Fibroblast of villous mesenchyme (primary cell): Measurements from ENCODE around the gene POLR3G. TPM values are rescaled to one million over a fixed set of nuclear protein-coding genes. Genes with fewer than 3 reads are reported as not detected.

ENCODE experiments used
- DNase-seq: peaks from one replicate; pipeline ENCODE4 v3.0.0-alpha.2; 2010; ENCODE audit warnings: low read depth
- H3K4me3 ChIP-seq: 2 replicates; pipeline ENCODE4 v1.5.1; 2011; ENCODE audit warnings: low read depth, mild to moderate bottlenecking, low read length
- CTCF ChIP-seq: IDR thresholded peaks from 2 replicates; pipeline ENCODE4 v1.5.1; 2012; ENCODE audit warnings: low read depth, mild to moderate bottlenecking, low read length; ENCODE audit not compliant: insufficient read depth
- total RNA-seq: library from RNA; depleted of rRNA; stranded (reverse); fragments of >200 nt; gene quantifications from 2 replicates; pipeline ENCODE4 v1.2.3, GENCODE V29; 2012

The POLR3G gene
- total RNA-seq, 1 donor, result 5.2 TPM

- DNase-seq, result no peak
- H3K4me3 ChIP-seq, result no peak overlapping the region
Observed at GRCh38 chr5:90477621-90478215, 3.1 kb downstream of the POLR3G start.

GRCh38 chr5:90479611-90480385, 5.1 kb downstream of the POLR3G start:
- no peak for DNase-seq
- no peak for TF ChIP-seq CTCF
- H3K4me3 ChIP-seq, result no peak overlapping the region

More at GRCh38 chr5:90477621-90478215, 3.1 kb downstream of the POLR3G start:
- no peak for TF ChIP-seq CTCF

- no peak overlapping the region for H3K4me3 ChIP-seq
- TF ChIP-seq CTCF, result no peak
- DNase-seq, result no peak
Observed at GRCh38 chr5:90480699-90481098, 6.0 kb downstream of the POLR3G start.

GRCh38 chr5:90483206-90483605, 8.5 kb downstream of the POLR3G start:
- no peak overlapping the region for H3K4me3 ChIP-seq
- no peak for DNase-seq
- no peak for TF ChIP-seq CTCF

GRCh38 chr5:90484540-90484939, 9.9 kb downstream of the POLR3G start:
- no peak for TF ChIP-seq CTCF
- no peak overlapping the region for H3K4me3 ChIP-seq
- DNase-seq, result no peak

GRCh38 chr5:90488791-90489190, 14.1 kb downstream of the POLR3G start:
- TF ChIP-seq CTCF, result no peak
- DNase-seq, result peak; percentile 58
- H3K4me3 ChIP-seq, result no peak overlapping the region
